KMS-11 (cell line): ENCODE measurements around the gene AREL1.

Experiments used
- H2AFZ ChIP-seq: fragments of 200-600 bp; sonication (generic); 2 replicates; pipeline ENCODE4 v1.6.1; 2016; ENCODE audit warnings: antibody characterized with exemption, mixed run types, low read depth
- H3K27ac ChIP-seq: fragments of 200-600 bp; sonication (generic); 2 replicates; pipeline ENCODE4 v1.6.1; 2016; ENCODE audit warnings: mild to moderate bottlenecking, mixed run types
- H3K27me3 ChIP-seq: fragments of 200-600 bp; sonication (generic); 2 replicates; pipeline ENCODE4 v1.6.1; 2017; ENCODE audit warnings: mild to moderate bottlenecking, low read depth, mixed run types, moderate library complexity; ENCODE audit not compliant: insufficient read depth
- H3K36me3 ChIP-seq: fragments of 200-600 bp; sonication (generic); 2 replicates; pipeline ENCODE4 v1.6.1; 2017; ENCODE audit warnings: mild to moderate bottlenecking, mixed run types; ENCODE audit not compliant: insufficient read depth
- H3K4me1 ChIP-seq: fragments of 200-600 bp; sonication (generic); 2 replicates; pipeline ENCODE4 v1.6.1; 2016; ENCODE audit warnings: mild to moderate bottlenecking, low read depth, mixed run types; ENCODE audit not compliant: poor library complexity, severe bottlenecking
- H3K4me2 ChIP-seq: fragments of 200-600 bp; sonication (generic); 2 replicates; pipeline ENCODE4 v1.7.0; 2016; ENCODE audit warnings: mild to moderate bottlenecking, mixed run types
- H3K4me3 ChIP-seq: fragments of 200-600 bp; sonication (generic); IDR thresholded peaks from 2 replicates; pipeline ENCODE4 v1.6.1; 2017; ENCODE audit warnings: low read depth, low read length, mixed read lengths; ENCODE audit not compliant: insufficient read depth
- H3K79me2 ChIP-seq: fragments of 200-600 bp; sonication (generic); 2 replicates; pipeline ENCODE4 v1.6.1; 2016; ENCODE audit warnings: low read depth, mixed run types; ENCODE audit not compliant: insufficient read depth
- H3K9ac ChIP-seq: fragments of 200-600 bp; sonication (generic); 2 replicates; pipeline ENCODE4 v1.6.1; 2016; ENCODE audit warnings: mild to moderate bottlenecking, mixed run types
- H4K20me1 ChIP-seq: fragments of 200-600 bp; sonication (generic); 2 replicates; pipeline ENCODE4 v1.6.1; 2016; ENCODE audit warnings: mild to moderate bottlenecking, mixed run types; ENCODE audit not compliant: insufficient read depth
- TF ChIP-seq, protein P1 (sequence below): fragments of 200-600 bp; sonication (generic); conservative IDR thresholded peaks from 2 replicates; pipeline ENCODE4 v1.6.1; 2017; ENCODE audit warnings: low read depth, mild to moderate bottlenecking, antibody characterized with exemption, low read length, moderate library complexity, mixed read lengths

The AREL1 gene

DNA sequence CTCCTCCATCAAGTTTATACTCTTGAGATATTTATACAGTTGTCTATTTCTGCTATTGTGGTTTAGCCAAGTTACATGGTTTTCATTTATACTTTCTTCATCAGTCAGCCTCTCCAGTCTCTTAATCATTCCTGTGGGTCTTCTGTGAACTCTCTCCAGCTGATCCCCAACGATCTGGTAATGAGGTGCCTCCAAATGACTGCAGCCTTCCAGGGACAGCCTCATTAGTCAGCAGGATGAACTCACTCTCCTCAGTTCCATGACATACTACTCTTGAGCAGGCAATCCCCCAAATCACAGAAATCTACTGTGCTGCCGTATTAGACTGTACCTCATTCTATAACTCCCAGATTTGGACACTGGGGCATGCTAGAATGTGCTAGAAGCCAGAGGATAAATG lies 15.3 kb downstream of the AREL1 start:
- Histone ChIP-seq H3K27me3 (no peaks in the 10 kb centered on the region), H2AFZ (no peak overlapping the region), H3K36me3 (no peaks in the 10 kb centered on the region), H3K9ac (no peak overlapping the region), H3K4me1 (no peaks in the 10 kb centered on the region), H3K4me3 (no peak overlapping the region), H3K79me2 (no peaks in the 10 kb centered on the region), H4K20me1 (no peaks in the 10 kb centered on the region), H3K4me2 (no peak overlapping the region), H3K27ac (no peak overlapping the region)
- TF ChIP-seq, protein P1, sequence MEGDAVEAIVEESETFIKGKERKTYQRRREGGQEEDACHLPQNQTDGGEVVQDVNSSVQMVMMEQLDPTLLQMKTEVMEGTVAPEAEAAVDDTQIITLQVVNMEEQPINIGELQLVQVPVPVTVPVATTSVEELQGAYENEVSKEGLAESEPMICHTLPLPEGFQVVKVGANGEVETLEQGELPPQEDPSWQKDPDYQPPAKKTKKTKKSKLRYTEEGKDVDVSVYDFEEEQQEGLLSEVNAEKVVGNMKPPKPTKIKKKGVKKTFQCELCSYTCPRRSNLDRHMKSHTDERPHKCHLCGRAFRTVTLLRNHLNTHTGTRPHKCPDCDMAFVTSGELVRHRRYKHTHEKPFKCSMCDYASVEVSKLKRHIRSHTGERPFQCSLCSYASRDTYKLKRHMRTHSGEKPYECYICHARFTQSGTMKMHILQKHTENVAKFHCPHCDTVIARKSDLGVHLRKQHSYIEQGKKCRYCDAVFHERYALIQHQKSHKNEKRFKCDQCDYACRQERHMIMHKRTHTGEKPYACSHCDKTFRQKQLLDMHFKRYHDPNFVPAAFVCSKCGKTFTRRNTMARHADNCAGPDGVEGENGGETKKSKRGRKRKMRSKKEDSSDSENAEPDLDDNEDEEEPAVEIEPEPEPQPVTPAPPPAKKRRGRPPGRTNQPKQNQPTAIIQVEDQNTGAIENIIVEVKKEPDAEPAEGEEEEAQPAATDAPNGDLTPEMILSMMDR: no peak

DNA sequence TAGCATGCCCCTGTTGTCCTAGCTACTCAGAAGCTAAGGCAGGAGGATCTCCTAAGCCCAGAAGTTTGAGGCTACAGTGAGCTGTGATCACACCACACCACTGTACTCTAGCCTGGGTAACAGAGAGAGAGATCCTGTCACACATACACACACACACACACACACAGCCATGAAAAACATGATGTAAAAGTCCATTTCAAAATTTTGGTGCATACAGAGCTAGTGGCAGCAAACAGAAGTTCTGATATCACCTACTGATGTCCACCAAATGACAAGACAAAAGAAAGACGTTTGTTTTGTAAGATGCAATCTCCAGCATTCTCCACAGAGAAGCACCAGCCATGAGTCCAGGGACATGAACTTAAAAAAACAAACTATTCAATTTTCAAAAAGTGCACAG lies 15.9 kb downstream of the AREL1 start:
- H3K4me2 ChIP-seq: no peak overlapping the region
- no peaks in the 10 kb centered on the region for H3K4me1 ChIP-seq
- H3K27ac ChIP-seq: no peak overlapping the region
- no peaks in the 10 kb centered on the region for H3K36me3 ChIP-seq
- no peak overlapping the region for H2AFZ ChIP-seq
- TF ChIP-seq, protein P1: no peak
- no peak overlapping the region for H3K4me3 ChIP-seq
- no peaks in the 10 kb centered on the region for H3K27me3 ChIP-seq
- no peaks in the 10 kb centered on the region for H3K79me2 ChIP-seq
- H4K20me1 ChIP-seq: no peaks in the 10 kb centered on the region
- H3K9ac ChIP-seq: no peak overlapping the region

DNA sequence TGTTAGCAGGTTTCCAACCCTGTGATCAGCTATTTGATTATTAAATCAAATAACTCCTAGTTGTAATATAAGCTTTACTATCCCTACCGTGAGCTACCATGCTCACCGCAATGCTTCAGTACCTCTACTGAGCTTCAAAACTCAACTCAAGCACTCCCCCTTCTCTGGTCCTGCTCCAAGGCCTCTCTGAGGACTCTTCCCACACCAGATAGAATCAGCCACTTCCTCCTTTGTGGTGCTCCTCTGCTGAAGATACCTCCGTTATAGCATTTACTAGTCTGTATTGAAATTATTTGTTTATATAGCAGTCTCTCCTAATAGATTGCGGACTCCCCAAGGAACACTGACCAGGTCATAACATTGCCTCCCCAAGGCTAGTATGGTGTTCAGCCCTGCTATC lies 17.5 kb downstream of the AREL1 start:
- Histone ChIP-seq H3K27ac (no peak overlapping the region), H3K79me2 (no peaks in the 10 kb centered on the region), H3K4me1 (no peaks in the 10 kb centered on the region)

DNA sequence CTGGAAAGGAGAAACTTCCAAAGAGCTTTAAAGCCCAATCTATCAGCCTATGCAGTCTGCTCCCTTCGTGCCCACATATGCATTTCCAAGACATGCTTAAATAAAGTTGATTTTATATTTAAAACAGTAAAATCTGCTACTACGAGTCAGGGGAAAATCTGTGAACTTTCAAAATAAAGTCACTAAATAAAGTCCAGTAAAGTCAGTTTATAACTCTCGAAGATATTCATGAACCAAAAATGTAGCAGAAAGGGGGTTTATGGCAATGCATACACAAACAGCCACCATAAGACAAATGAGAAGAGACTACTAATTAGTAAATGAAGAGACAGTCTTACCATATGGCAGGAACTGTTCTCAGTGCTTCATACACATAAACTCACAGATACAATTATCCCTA lies 19.7 kb downstream of the AREL1 start:
- no peak overlapping the region for H3K27ac ChIP-seq
- no peaks in the 10 kb centered on the region for H3K79me2 ChIP-seq
- H3K4me2 ChIP-seq: no peak overlapping the region
- TF ChIP-seq, protein P1: no peak
- H3K36me3 ChIP-seq: no peaks in the 10 kb centered on the region
- H3K4me1 ChIP-seq: no peaks in the 10 kb centered on the region
- H3K9ac ChIP-seq: no peak overlapping the region
- H3K27me3 ChIP-seq: no peaks in the 10 kb centered on the region
- no peaks in the 10 kb centered on the region for H4K20me1 ChIP-seq
- H3K4me3 ChIP-seq: no peak overlapping the region
- no peak overlapping the region for H2AFZ ChIP-seq

More for the DNA sequence above, 17.5 kb downstream of the AREL1 start:
- no peak overlapping the region for H3K4me2 ChIP-seq
- H2AFZ ChIP-seq: no peak overlapping the region
- no peak overlapping the region for H3K9ac ChIP-seq
- TF ChIP-seq, protein P1: no peak
- H4K20me1 ChIP-seq: no peaks in the 10 kb centered on the region
- H3K36me3 ChIP-seq: no peaks in the 10 kb centered on the region
- H3K27me3 ChIP-seq: no peaks in the 10 kb centered on the region
- no peak overlapping the region for H3K4me3 ChIP-seq

DNA sequence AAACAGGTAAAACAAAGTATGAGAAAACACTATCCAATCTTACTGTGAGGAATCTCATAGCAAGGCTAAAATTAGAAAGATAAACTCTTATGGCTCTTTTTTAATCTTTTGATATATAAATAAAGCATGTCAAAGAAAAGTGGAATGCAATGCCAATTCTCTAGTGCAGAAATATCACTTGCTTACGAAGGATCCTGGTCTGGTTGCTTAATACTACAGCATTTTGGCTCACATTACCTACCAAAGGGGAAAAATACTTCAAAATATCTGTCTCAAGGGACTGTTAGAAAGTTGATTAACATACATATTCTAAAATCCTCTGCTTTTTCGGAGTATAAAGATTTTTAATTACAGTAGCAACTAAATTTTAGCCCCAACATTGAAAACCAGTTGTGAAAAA lies 21.4 kb downstream of the AREL1 start:
- Histone ChIP-seq H4K20me1 (no peaks in the 10 kb centered on the region), H2AFZ (no peak overlapping the region), H3K27me3 (no peaks in the 10 kb centered on the region), H3K4me1 (no peaks in the 10 kb centered on the region), H3K79me2 (no peaks in the 10 kb centered on the region), H3K9ac (no peak overlapping the region), H3K4me2 (no peak overlapping the region), H3K36me3 (no peaks in the 10 kb centered on the region), H3K4me3 (no peak overlapping the region), H3K27ac (no peak overlapping the region)
- TF ChIP-seq, protein P1: no peak
